HG03066 (cell line): ENCODE results near the gene DTX3.

Source experiments
- ATAC-seq: cut with Tn5 transposase; IDR thresholded peaks from one replicate; pipeline ENCODE4 v1.9.1; 2021; ENCODE audit warnings: low read depth; ENCODE audit not compliant: unreplicated experiment

DTX3 gene

GRCh38 chr12:57605811-57606311 lies 1.2 kb downstream of the DTX3 start:
- ATAC-seq = no peak

GRCh38 chr12:57606399-57606798 lies 1.8 kb downstream of the DTX3 start:
- no peak for ATAC-seq

DNA sequence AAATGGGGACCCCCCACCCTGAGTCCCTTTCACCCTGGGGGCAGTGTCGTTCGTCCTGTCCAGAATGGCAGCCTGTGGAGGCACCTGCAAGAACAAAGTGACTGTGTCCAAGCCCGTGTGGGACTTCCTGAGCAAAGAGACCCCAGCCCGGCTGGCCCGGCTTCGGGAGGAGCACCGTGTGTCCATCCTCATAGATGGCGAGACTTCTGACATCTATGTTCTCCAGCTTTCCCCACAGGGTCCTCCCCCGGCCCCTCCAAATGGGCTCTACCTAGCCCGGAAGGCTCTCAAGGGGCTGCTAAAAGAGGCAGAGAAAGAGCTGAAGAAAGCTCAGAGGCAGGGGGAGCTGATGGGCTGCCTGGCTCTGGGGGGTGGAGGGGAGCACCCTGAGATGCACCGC lies 2.2 kb downstream of the DTX3 start:
- no peak for ATAC-seq

- ATAC-seq = no peak
These were observed 3.5 kb downstream of the DTX3 start for GRCh38 chr12:57607958-57608663.

DNA sequence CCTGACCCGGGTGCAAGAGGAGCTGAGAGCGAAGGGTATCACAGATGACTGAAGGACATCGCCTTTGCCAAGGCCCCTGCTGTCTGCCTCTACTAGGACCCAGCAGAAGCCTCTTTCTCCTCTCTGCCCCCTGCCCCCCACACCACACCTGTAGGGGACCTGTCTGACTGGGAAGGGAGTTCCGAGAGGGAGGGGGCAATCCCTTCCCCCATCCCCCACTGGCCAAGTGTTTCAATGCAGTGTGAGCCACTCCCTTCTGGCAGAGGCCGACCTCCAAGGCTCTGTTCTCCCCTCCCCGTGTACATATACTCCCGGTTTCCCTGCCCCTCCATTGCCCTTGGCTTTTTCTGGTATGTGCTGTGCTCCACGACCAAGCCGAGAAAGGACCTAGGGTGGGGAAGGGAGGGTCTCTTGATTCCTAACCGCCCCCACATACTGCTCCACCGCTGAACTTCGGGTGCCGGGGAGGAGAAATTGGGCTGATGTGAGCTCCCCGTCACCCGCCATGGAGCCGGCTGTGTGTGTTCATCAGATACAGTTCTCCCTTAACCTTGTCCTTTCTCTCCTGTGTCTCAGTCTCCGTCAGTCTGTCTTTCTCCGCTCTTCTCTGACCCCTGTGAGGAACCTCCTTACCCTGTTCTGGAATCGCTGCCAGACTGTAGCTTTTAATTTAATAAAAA lies 4.6 kb downstream of the DTX3 start:
- no peak for ATAC-seq

DNA sequence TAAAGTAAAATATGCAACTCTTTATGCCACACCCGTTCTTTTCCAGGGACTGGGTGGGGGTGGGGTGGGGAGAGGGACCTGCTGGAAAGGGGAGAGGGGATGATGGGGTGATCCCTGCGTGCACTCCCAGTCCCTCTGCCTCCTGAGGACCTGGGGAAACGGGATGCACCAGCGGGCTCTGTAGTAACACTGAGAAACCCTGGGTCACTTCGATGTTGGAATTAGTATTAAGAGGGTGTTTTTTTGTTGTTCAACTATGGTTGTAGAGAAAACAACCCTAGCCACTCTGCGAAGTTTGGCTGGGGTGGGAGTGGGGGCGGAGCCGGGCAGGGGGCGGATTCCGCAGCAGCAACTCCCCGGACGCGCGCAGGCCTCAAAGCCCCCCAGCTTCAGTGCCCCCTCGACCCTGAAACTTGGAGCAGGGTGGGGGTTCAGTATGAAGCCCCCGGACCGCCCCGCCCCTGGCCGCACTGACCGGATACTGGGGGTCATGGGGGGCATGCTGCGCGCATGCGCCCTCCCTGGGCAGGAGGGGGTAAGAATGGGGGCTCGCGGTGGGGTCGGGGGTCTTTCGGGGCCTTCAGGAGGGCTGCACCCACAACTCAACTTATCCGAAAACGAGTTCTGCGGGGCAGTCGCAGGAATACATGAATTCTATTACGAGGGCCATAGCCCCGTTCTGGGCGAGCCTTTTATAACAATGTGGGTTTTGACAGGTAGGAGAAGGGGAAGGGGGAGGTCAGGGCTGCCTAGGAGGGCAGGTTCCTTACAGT lies 5.3 kb downstream of the DTX3 start:
- ATAC-seq = no peak

DNA sequence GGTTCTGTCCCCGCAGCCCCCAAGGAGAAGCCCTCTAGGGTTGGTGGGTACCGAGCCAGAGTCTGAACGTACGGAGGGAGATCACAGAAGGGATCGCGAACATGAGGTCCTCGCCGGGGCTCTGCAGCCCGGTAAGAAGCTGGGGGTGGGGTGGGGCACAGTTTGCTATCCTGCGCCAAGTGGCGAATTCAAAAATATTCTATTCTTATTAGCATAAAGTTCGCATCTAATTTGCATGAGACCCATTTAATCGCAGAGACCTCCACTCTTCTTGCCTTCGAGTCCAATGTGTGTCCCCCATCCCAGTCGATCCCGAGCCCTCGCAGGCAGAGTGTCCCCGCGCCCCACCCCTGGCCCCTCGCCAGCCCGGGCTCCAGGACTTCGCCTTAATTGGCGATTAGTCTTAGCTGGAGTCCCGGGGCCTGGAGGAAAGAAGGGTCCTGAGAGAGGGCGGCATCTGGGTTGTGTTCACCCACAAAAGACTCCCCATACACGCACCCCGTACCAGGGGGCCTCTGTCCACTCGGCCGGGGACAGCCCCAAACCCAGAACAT lies 6.0 kb downstream of the DTX3 start:
- ATAC-seq = no peak

GRCh38 chr12:57611108-57611826 lies 6.6 kb downstream of the DTX3 start, which contains the start of gene ARHGEF25:
TSS of gene ARHGEF25 (plus strand) at chr12:57611435. CDS start at chr12:57611895, 460 bp downstream.
- no peak for ATAC-seq

DNA sequence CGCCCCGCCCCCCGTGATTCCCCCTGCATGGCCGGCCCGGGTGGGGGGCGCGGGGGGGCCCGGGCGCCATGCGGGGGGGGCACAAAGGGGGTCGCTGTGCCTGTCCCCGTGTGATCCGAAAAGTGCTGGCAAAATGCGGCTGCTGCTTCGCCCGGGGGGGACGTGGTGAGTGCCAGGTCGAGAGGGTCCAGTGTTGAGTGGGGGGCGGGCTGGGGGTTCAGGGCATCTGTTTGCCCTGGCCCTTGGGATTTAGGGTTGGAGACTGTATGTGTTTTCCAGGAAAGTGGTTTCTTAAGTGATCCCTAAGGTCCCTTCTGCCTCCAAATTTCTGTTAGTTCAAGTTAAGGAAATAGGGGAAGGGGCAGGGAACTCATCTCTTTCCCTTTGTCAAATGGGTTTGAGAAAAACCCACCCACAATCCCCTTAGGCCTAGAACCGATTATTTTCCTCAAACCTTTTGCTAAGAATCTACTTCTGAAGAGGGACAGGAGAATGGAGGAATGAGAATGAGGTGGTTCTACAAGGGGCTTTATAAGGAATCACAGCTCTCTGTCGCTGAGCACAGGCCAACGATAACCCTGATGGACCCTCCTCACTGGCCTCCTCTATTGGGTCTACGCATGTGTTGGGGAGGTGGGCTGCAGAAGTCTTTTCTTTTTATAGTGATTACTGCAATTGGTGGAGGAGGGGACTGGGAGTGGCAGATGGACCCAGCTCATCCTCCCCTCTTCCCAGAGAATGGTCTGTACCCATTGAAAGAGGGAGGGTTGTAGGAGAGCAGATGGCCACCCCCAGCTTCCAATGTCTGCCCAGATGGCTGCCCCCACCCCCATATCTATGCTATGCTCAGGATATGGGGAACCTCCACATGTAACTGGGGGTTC lies 7.4 kb downstream of the DTX3 start:
- ATAC-seq = no peak

GRCh38 chr12:57612711-57613426 lies 8.2 kb downstream of the DTX3 start:
- no peak for ATAC-seq

GRCh38 chr12:57613427-57614109 lies 8.9 kb downstream of the DTX3 start:
- ATAC-seq = no peak

DNA sequence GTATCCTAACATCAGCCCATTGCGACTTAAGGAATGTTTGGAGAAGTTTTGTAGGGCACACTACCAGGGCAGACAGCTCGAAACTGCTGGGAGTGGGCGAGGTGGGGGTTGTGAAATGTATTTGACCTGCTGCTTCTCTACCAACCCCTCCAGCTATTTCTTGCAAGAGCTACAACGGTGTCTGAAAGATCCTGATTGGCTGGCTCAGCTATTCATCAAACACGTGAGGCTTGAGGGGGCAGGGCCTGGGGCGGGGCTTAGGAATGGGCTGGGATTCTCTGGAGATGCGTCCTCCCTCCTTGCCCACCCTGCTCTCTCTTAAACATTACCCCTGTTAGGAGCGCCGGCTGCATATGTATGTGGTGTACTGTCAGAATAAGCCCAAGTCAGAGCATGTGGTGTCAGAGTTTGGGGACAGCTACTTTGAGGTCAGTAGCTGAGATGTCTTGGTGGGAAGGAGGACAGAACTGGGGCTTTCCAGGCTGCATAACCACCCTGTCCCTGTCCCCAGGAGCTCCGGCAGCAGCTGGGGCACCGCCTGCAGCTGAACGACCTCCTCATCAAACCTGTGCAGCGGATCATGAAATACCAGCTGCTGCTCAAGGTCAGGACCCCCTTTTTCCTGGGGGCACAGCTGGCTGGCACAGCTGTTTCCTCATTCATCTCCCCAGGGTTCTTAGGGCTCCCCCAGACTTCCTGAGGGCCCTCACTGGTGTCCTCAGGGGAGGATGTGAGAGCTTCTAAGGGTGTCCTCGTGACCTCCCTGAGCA lies 9.7 kb downstream of the DTX3 start:
- peak; percentile 42 for ATAC-seq

- no peak for ATAC-seq
These were observed 10.4 kb downstream of the DTX3 start for GRCh38 chr12:57614948-57615500.

DNA sequence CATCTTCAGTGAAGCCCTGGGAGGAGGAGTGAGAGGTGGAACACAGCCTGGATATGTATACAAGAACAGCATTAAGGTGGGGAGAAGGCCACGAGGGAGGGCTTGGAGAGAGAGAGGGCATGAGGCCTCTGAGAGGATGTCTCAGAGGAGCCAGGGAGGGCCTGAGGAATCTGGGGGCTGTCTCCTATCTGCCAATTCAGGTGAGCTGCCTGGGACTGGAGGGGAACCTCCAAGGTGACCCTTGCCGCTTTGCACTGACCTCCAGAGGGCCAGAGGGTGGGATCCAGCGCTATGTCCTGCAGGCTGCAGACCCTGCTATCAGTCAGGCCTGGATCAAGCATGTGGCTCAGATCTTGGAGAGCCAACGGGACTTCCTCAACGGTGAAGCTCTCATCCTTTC lies 11.0 kb downstream of the DTX3 start:
- ATAC-seq = no peak

DNA sequence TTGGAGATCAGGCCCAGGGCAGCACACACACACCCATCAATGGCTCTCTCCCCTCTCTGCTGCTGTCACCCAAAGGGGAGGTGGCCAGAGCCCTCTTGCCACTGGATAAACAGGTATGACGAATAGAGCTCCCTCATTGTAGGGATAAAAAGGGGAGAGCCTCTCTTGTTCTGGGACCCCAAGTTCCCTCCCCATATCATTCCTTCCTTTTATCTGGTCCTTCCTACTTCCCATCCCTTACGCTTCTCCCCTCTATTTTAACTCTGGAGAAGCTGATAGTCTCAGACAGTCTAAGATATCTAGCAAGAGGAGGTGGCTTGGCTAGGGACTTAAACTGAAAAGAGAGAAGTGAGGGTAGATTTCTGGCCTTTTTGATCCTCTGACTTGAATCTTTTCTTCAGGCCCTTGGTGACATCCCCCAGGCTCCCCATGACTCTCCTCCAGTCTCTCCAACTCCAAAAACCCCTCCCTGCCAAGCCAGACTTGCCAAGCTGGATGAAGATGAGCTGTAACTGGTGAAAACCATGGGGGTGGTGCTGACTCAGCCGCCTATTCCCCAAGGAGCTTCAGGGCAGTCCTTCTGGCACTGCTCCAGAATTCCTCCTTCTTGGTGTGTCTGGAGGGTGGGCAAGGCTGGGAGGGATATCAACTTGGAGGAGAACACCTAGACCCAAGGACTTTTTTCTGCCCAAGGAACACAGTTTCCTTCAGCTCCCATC lies 11.9 kb downstream of the DTX3 start:
- no peak for ATAC-seq

- ATAC-seq = no peak
These were observed 13.3 kb downstream of the DTX3 start for GRCh38 chr12:57617942-57618341.
